HG02588 (cell line): Measurements from ENCODE around the gene ATP5F1D.

Experiments used
- ATAC-seq: cut with Tn5 transposase; IDR thresholded peaks from one replicate; pipeline ENCODE4 v1.9.1; 2021; ENCODE audit warnings: mild to moderate bottlenecking, moderate library complexity; ENCODE audit not compliant: unreplicated experiment

The ATP5F1D gene

GRCh38 chr19:1231729-1232637 is 9.6 kb upstream of the ATP5F1D start:
- no peak for ATAC-seq

GRCh38 chr19:1232652-1233072 is 8.9 kb upstream of the ATP5F1D start:
- no peak for ATAC-seq

- no peak for ATAC-seq
Measured at GRCh38 chr19:1233115-1233667, 8.4 kb upstream of the ATP5F1D start.

GRCh38 chr19:1234051-1234954 is 7.2 kb upstream of the ATP5F1D start:
- no peak for ATAC-seq

- no peak for ATAC-seq
Measured at GRCh38 chr19:1234955-1235380, 6.6 kb upstream of the ATP5F1D start.

- no peak for ATAC-seq
Measured at GRCh38 chr19:1235625-1236538, 5.7 kb upstream of the ATP5F1D start.

- no peak for ATAC-seq
Measured at GRCh38 chr19:1236576-1236975, 5.0 kb upstream of the ATP5F1D start.

- ATAC-seq, result no peak
Measured at GRCh38 chr19:1237027-1237659, 4.4 kb upstream of the ATP5F1D start.

GRCh38 chr19:1237754-1238368 is 3.7 kb upstream of the ATP5F1D start, which contains the start of gene CBARP:
Gene CBARP (minus strand): TSS chr19:1238005. CDS start chr19:1236100, 1,905 bp downstream.
- ATAC-seq, result no peak

GRCh38 chr19:1238369-1239303 is 2.9 kb upstream of the ATP5F1D start:
- ATAC-seq, result no peak

- no peak for ATAC-seq
Measured at GRCh38 chr19:1239420-1239795, 2.1 kb upstream of the ATP5F1D start.

- no peak for ATAC-seq
Measured at GRCh38 chr19:1239796-1240737, 1.5 kb upstream of the ATP5F1D start.

GRCh38 chr19:1240925-1241324 is 626 bp upstream of the ATP5F1D start:
- no peak for ATAC-seq

GRCh38 chr19:1243768-1244692 is 2.5 kb downstream of the ATP5F1D start:
- ATAC-seq, result no peak

GRCh38 chr19:1244693-1245451 is 3.3 kb downstream of the ATP5F1D start:
- ATAC-seq, result no peak
